GM23248 (cell line): ENCODE measurements around the gene MRPL42. TPM values are rescaled to one million over a fixed set of nuclear protein-coding genes. Genes with fewer than 3 reads are reported as not detected.

ENCODE experiments used
- DNase-seq: peaks from one replicate; pipeline ENCODE4 v3.0.0-alpha.2; 2015
- H2AFZ ChIP-seq: fragments of 200-600 bp; sonication (generic); 2 replicates; pipeline ENCODE4 v1.6.1; 2016; ENCODE audit warnings: antibody characterized with exemption
- H3F3A ChIP-seq: fragments of 200-600 bp; sonication (generic); 2 replicates; pipeline ENCODE4 v1.6.1; 2016; ENCODE audit warnings: mild to moderate bottlenecking, antibody characterized with exemption, mixed run types; ENCODE audit not compliant: insufficient read depth
- H3K27ac ChIP-seq: fragments of 200-600 bp; sonication (generic); 2 replicates; pipeline ENCODE4 v1.5.1; 2016; ENCODE audit warnings: mild to moderate bottlenecking
- H3K27me3 ChIP-seq: fragments of 200-600 bp; sonication (generic); replicated peaks from 2 replicates; pipeline ENCODE4 v1.6.1; 2016; ENCODE audit warnings: mild to moderate bottlenecking; ENCODE audit not compliant: insufficient read depth
- H3K36me3 ChIP-seq: fragments of 200-600 bp; sonication (generic); 2 replicates; pipeline ENCODE4 v1.6.1; 2016; ENCODE audit warnings: low read depth, mild to moderate bottlenecking
- H3K4me1 ChIP-seq: fragments of 200-600 bp; sonication (generic); 2 replicates; pipeline ENCODE4 v1.6.1; 2016; ENCODE audit warnings: mild to moderate bottlenecking; ENCODE audit not compliant: insufficient read depth
- H3K4me2 ChIP-seq: fragments of 200-600 bp; sonication (generic); one replicate; pipeline ENCODE4 v1.6.1; 2016; ENCODE audit warnings: mild to moderate bottlenecking; ENCODE audit not compliant: unreplicated experiment
- H3K4me3 ChIP-seq: fragments of 200-600 bp; sonication (generic); 2 replicates; pipeline ENCODE4 v1.5.1; 2016; ENCODE audit warnings: mild to moderate bottlenecking
- H3K79me2 ChIP-seq: fragments of 200-600 bp; sonication (generic); 2 replicates; pipeline ENCODE4 v1.6.1; 2016; ENCODE audit warnings: mild to moderate bottlenecking; ENCODE audit not compliant: insufficient read depth
- H3K9ac ChIP-seq: fragments of 200-600 bp; sonication (generic); 2 replicates; pipeline ENCODE4 v1.6.1; 2016; ENCODE audit warnings: mild to moderate bottlenecking
- H3K9me2 ChIP-seq: fragments of 200-600 bp; sonication (generic); 2 replicates; pipeline ENCODE4 v1.6.1; 2016; ENCODE audit warnings: mixed run types, mild to moderate bottlenecking, moderate library complexity; ENCODE audit not compliant: insufficient read depth
- H3K9me3 ChIP-seq: fragments of 200-600 bp; sonication (generic); one replicate; pipeline ENCODE4 v1.6.1; 2017; ENCODE audit warnings: low read depth
- H4K20me1 ChIP-seq: fragments of 200-600 bp; sonication (generic); 2 replicates; pipeline ENCODE4 v1.6.0; 2016; ENCODE audit not compliant: insufficient read depth
- EZH2 ChIP-seq: fragments of 200-600 bp; sonication (generic); IDR thresholded peaks from 2 replicates; pipeline ENCODE4 v1.6.1; 2018; ENCODE audit warnings: antibody characterized with exemption, mild to moderate bottlenecking; ENCODE audit not compliant: insufficient read depth, poor library complexity, severe bottlenecking
- EZH2phosphoT487 ChIP-seq: fragments of 200-600 bp; sonication (generic); IDR thresholded peaks from 2 replicates; pipeline ENCODE4 v1.6.1; 2018; ENCODE audit warnings: antibody characterized with exemption, moderate library complexity, mild to moderate bottlenecking, low read depth; ENCODE audit not compliant: insufficient read depth
- WGBS, 2 experiments: methylation state at CpG; one replicate each; pipeline ENCODE4 v1.1.6; 2015 to 2017; ENCODE audit warnings: low lambda C conversion rate in 2 of 2, low coverage in 1 of 2; ENCODE audit errors: missing lambda C conversion rate in 2 of 2; 5-methylcytosine and 5-hydroxymethylcytosine counted together
- in situ Hi-C: fragments of 300-500 bp; cut with MboI; formaldehyde crosslinking; loops from 2 replicates; pipeline ENCODE4 v1.15.0; 2020
- polyA plus RNA-seq: library from polyadenylated mRNA; unstranded; fragments of >200 nt; fragmentation: Nextera tagmentation; extraction: Ambion mirVana; gene quantifications from 2 replicates; pipeline ENCODE4 v1.2.1, GENCODE V29; 2016
- total RNA-seq: library from RNA; depleted of rRNA; stranded (reverse); fragments of >200 nt; shearing (Covaris generic); gene quantifications from 2 replicates; pipeline ENCODE4 v1.2.3, GENCODE V29; 2014

The MRPL42 gene
- total and polyA plus RNA-seq, 2 experiments from 2014 or later, result 75.0 to 87.2 TPM

DNA sequence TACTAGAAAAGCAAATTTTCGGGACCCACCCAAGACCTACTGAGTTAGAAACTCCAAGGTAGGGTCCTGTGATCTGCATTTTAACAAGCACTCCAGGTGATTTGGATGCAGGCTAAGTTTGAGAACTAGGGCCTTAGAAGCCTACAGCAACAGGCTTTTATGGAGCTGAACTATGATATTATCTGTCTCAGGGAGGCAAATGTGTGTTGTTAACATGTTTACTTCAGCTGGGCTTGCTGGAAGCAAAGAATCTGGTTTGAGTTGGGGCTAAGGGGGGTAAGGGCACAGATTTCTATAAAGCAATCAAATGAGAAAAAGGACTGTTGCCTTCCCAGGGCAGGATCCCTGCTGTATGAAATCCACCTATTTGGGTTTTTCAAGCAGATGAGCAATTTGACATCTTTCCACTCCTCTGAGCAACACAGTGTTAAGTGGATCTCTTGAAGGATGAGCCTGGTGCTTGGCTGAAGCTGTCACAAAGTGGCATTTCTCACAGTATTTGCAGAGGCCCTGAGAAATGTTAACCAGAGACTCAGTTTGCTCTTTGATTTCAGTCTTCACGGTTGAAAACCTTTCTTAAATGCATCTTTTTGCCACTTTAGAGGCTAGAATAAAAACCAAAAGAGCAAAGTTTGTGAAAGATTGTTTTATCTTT, 68.9 kb downstream of the MRPL42 start:
- H3K79me2 ChIP-seq, result no peaks in the 10 kb centered on the region
- DNase-seq, result no peak
- no peak overlapping the region for H2AFZ ChIP-seq
- H4K20me1 ChIP-seq, result no peaks in the 10 kb centered on the region
- H3K9me2 ChIP-seq, result no peaks in the 10 kb centered on the region
- peaks cover 13% of the 10 kb centered on the region; the same call in 1 of the 2 replicates for H3F3A ChIP-seq
- no peak for TF ChIP-seq EZH2
- TF ChIP-seq EZH2phosphoT487, result no peak
- in situ Hi-C loops, result no loop called here
- H3K9me3 ChIP-seq, result no peaks in the 10 kb centered on the region
- H3K9ac ChIP-seq, result no peak overlapping the region
- H3K36me3 ChIP-seq, result no peaks in the 10 kb centered on the region
- H3K4me2 ChIP-seq, result no peak overlapping the region
- no peaks in the 10 kb centered on the region for H3K27me3 ChIP-seq
- no peak overlapping the region for H3K4me3 ChIP-seq
- H3K4me1 ChIP-seq, result peaks cover 7% of the 10 kb centered on the region; the same call in 1 of the 2 replicates
- H3K27ac ChIP-seq, result no peak overlapping the region
- WGBS, 2 experiments, result 47 to 54% methylated on average over 2 of the region's 2 CpGs

DNA sequence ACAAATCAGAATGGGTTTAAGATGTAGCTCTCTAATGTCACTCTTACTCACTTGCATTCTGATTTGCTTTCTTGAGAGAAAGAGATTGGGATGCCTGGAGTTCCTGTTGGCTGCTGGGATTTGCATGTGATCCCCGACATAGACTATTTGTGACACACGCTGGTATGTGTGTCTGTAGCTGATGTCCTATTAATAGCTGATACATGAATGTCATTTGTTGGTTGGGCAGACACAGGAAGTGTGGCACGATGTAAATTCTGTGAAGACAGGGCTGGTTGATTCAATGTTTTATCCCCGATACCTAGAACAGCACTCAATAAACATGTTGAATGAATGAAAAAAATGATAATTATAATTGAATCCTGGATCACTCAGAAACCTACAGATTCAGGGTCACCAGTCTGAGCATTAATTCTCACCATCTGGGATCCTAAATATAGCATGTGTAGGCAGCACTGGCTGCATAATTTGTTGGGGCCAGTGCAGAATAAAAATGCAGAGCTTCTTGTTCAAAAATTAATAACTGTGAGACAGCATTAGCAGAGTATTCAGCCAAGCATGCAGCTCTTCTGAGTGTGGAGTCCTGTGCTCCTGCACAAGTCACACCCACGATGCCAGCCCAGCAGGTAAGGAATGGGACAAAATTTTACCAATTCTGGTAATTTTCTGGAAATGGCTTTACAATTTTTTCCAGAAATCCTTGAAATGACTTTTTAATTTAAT, 69.6 kb downstream of the MRPL42 start:
- Histone ChIP-seq H3K27me3 (no peaks in the 10 kb centered on the region), H3K9me2 (no peaks in the 10 kb centered on the region), H3K4me1 (peaks cover 7% of the 10 kb centered on the region; the same call in 1 of the 2 replicates), H3K9ac (no peak overlapping the region), H2AFZ (no peak overlapping the region), H3F3A (peaks cover 13% of the 10 kb centered on the region; the same call in 1 of the 2 replicates), H3K27ac (no peak overlapping the region), H3K9me3 (no peaks in the 10 kb centered on the region), H4K20me1 (no peaks in the 10 kb centered on the region), H3K36me3 (no peaks in the 10 kb centered on the region), H3K4me2 (no peak overlapping the region), H3K79me2 (no peaks in the 10 kb centered on the region), H3K4me3 (no peak overlapping the region)
- in situ Hi-C loops, result no loop called here
- TF ChIP-seq EZH2, result no peak
- no peak for TF ChIP-seq EZH2phosphoT487
- 28 to 30% methylated on average over 5 of the region's 5 CpGs for WGBS, 2 experiments
- DNase-seq, result peak; percentile 46

DNA sequence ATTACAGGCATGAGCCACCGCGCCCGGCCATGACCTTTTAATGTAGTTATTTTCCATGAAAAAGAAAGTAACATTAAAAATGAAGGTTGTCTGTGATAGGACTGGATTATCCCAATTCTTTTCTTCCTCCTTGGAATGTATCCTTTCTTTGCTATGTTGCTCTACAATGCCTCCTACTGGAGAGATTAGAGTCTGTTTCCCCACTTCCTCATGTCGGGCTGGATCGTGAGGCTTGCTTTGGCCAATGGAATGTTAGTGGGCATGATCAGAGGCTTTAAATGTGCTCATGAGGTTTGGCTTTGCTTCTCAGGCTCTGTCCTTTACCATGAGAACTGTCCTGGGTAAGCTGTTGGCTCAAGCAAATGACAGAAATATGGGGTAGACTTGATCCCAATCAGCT, 70.5 kb downstream of the MRPL42 start:
- TF ChIP-seq EZH2 (no peak), EZH2phosphoT487 (no peak)
- no peak overlapping the region for H3K4me2 ChIP-seq
- H4K20me1 ChIP-seq, result no peaks in the 10 kb centered on the region
- no peaks in the 10 kb centered on the region for H3K79me2 ChIP-seq
- no peak for DNase-seq
- no peaks in the 10 kb centered on the region for H3K9me3 ChIP-seq
- no peak overlapping the region for H2AFZ ChIP-seq
- peaks cover 13% of the 10 kb centered on the region; the same call in 1 of the 2 replicates for H3F3A ChIP-seq
- no peak overlapping the region for H3K9ac ChIP-seq
- H3K4me1 ChIP-seq, result peaks cover 7% of the 10 kb centered on the region; the same call in 1 of the 2 replicates
- no peak overlapping the region for H3K27ac ChIP-seq
- in situ Hi-C loops, result no loop called here
- WGBS, 2 experiments, result 88 to 92% methylated on average over 5 of the region's 5 CpGs
- H3K27me3 ChIP-seq, result no peaks in the 10 kb centered on the region
- no peaks in the 10 kb centered on the region for H3K9me2 ChIP-seq
- no peak overlapping the region for H3K4me3 ChIP-seq
- no peaks in the 10 kb centered on the region for H3K36me3 ChIP-seq

DNA sequence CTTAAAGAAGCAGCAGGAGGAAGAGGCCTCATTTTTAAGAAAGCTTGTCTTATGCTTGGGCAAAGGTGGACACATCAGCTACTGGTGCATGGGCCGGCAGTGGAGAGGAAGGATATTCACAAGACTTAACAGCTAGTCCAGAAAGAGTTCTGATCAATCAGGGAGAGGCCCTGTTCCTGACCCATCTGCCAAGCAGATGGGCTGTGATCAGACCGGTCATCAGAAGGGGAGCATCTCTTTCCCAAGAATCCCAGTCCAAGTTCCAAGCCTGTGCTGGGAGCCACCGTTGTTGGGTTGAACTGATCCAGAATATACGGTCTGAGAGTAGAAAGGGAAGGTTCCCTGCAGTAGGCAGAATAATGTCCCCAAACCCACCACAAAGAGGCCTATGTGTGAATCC, 72.5 kb downstream of the MRPL42 start:
- Histone ChIP-seq H3K9me2 (no peaks in the 10 kb centered on the region), H2AFZ (no peak overlapping the region), H4K20me1 (no peaks in the 10 kb centered on the region), H3K36me3 (peaks cover 5% of the 10 kb centered on the region; the same call in 1 of the 2 replicates), H3K27ac (no peak overlapping the region), H3K9ac (no peak overlapping the region), H3K27me3 (no peaks in the 10 kb centered on the region), H3K4me1 (peaks cover 7% of the 10 kb centered on the region; the same call in 1 of the 2 replicates), H3K4me2 (no peak overlapping the region), H3K9me3 (no peaks in the 10 kb centered on the region), H3K4me3 (no peak overlapping the region), H3K79me2 (no peaks in the 10 kb centered on the region), H3F3A (peaks cover 13% of the 10 kb centered on the region; the same call in 1 of the 2 replicates)
- 16 to 31% methylated on average over 4 of the region's 4 CpGs for WGBS, 2 experiments
- in situ Hi-C loops, result no loop called here
- DNase-seq, result no peak
- TF ChIP-seq EZH2, result no peak
- no peak for TF ChIP-seq EZH2phosphoT487
